HTERT RPE-1 (cell line): Measurements from ENCODE around the gene TPPP.
"Not testable (repeated sequence)": the region's sequence is repeated elsewhere in the genome, so short reads cannot be mapped to it uniquely, and the experiment has no call there.

Experiments used
- in situ Hi-C: fragments of 300-500 bp; cut with MboI; formaldehyde crosslinking; loops from 4 replicates; pipeline ENCODE4 v1.14.3; 2020; ENCODE audit warnings: low sequenced_read_pairs

The TPPP gene

DNA sequence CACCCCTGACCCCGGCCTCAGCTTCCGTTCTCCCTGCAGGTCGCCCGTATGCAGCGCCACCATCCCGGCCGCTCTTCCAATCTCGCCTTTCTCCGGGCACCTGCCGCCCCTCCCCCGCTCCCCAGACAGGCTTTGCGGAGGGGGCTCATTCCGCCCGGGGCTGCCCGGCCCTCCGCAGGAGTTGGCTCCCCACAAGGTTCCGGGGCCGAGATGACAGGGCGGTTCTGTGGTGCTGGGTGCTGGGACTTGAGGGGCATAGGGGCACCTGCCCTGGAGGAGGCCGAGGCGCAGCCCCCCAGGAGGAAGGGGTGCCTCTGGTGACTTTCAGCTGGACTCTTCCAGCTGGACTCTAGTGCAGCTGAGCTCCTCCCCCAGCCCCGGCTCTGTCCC is 885 bp upstream of the TPPP start:
- in situ Hi-C loops: not testable (repeated sequence)

GRCh38 chr5:692529-693041 is 567 bp downstream of the TPPP start:
- in situ Hi-C loops: not testable (repeated sequence)

GRCh38 chr5:691817-692528 is 1.2 kb downstream of the TPPP start:
- in situ Hi-C loops: no loop called here

- in situ Hi-C loops: not testable (repeated sequence)
These were observed 2.1 kb downstream of the TPPP start for GRCh38 chr5:691049-691448.

GRCh38 chr5:690293-690692 is 2.9 kb downstream of the TPPP start:
- in situ Hi-C loops: not testable (repeated sequence)

GRCh38 chr5:688348-689010 is 4.7 kb downstream of the TPPP start:
- in situ Hi-C loops: not testable (repeated sequence)

GRCh38 chr5:686936-687335 is 6.2 kb downstream of the TPPP start:
- in situ Hi-C loops: not testable (repeated sequence)

DNA sequence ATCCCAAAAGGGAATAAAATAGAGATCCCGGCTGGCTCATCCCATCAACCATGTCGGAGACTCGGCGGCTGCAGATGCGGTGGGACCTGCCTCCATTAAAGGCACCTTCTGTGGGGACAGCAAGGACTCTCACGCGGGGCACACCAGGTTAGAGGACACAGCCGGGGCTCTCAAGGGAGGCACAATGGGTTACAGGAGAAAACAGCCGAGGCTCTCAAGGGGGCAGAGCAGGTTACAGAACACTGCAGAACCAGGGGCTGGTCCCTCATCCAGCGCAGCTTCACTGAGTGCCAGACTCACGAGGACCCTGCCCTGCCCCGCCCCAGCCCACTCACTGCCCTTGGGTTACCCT is 7.0 kb downstream of the TPPP start:
- in situ Hi-C loops: not testable (repeated sequence)

DNA sequence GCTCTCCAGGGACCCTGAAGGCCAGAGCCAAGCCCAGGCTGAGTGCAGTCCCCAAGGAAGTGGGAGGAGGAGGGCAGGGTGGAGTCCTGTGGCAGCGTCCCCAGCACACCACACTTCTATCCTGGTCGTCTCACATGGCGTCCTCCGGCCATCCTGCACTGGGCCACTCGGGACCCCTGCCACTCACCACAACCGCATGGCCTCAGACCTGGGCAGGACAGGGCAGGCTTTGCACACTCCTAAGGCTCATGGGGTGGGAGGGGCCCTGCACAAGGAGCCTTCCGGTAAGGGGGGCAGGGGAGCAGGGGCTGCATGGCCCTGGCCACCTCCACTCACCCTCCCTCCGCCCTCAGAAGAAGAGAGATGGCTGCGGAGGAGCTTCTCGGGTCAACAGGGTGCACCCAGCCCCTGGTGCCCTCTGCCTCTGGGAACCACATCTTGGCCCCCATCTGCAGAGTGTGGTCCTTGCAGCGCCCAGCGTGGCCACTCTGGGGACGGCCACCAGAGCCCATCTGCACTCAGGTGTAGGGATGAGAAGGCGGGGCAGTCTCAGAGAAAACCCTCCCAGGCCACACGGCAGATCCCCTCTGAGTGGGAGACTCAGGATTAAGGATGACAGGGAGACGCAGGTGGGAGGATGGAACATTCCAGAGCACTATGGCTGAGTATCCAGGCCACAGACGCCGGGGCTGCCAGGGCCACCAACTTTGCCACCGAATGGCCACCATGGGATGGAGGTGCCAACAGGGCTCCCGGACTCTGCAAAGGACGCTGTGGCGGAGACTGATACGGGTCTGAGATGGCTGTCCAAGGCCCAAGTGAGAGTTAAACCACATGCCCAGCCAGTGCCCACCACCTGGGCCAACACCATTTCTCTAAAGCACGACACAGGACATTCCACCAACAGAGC is 7.6 kb downstream of the TPPP start:
- in situ Hi-C loops: no loop called here

DNA sequence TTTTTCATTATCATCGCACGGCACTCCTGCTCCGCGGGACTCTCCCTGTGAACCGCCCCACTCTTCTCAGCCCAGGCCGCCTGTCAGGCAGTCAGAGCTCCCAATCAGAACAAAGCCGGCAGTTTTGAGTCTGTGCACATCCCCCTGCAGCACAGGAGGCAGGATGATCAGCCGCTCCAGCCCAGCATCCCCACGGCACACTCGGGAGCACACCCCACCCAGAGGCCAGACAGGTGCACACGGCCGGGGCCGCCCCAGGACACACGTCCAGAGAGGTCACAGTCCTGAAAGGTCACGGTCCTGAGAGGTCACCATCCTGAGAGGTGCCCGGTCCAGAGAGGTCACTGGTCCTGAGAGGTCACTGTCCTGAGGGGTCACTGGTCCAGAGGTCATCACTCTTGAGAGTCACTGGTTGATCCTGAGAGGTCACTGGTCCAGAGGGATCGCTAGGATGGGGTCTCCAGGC is 8.4 kb downstream of the TPPP start:
- in situ Hi-C loops: no loop called here

DNA sequence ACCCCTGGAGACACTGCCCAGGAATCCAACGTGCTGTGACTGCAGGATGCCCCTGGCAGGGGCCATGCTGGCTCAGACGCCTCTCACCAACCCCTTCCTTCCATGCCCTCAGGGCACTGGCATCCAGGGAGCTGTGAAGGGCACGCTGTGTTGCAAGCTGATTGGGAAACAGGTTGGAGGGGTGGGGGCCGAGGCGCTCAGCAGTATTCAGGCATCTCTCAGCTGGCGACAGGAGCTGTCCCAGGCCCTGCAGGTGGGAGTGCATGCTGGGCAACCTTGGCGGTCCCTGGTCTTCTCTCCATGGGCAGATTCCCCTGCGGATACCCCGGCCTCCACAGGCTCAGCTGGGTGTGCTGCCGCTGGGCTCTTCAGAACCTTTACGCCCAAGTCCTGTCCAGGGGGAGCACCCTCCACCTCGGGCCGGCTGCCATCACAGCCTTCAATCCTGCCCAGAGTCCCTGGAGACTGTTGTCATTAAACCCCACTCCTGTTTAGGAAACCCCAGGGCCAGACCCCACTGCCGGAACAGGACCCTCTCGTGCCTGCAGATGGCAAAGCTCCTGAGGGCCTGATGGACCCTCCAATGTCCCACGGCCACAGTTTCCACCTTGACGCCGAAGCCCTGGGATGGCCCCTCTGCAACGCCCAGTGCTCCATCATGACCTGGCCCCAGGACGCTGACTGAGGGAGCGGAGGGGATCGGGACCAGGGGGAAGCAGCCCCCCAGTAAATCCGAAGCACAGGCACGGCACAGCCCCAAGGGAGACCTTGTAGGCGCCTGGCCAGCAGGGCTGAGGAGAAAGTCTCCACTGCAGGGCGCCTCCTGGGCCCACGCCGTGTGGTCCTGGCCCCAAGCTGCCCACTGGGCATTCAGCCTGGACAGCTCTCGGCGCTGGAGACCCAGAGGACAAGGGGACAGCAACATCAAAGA is 9.3 kb downstream of the TPPP start:
- in situ Hi-C loops: no loop called here

- in situ Hi-C loops: not testable (repeated sequence)
These were observed 10.3 kb downstream of the TPPP start for GRCh38 chr5:682651-683358.

DNA sequence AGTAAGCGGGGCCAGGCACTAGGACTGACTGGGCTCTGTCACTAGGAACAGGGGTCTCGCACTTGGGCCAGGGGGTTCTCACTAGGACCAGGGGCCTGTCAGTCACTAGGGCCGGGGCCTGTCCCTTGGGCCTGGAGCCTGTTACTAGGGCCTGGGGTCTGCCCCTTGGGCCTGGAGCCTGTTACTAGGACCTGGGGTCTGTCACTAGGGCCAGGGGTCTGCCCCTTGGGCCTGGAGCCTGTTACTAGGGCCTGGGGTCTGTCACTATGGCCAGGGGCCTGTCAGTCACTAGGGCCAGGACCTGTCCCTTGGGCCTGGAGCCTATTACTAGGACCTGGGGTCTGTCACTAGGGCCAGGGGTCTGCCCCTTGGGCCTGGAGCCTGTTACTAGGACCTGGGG is 10.9 kb downstream of the TPPP start:
- in situ Hi-C loops: not testable (repeated sequence)

- in situ Hi-C loops: not testable (repeated sequence)
These were observed 11.6 kb downstream of the TPPP start for GRCh38 chr5:681317-682191.

DNA sequence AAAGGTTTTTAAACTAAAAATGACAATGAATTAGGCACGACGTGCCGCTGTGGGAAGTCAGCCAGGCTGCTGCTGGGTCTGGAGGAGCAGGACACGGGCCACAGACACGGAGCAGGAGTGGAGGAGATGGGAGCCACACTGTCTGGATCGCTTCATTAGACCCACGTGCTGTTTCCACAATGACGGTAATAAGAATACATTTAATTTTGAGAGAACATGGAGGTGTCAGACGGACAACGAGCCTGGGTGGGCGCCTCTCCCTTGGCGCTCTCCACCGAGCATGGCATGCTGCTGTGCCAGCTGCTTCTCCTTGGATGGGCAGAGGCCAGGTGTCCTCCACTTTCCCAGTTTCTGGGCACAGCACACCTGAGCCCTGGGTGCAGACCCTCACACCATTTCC is 12.3 kb downstream of the TPPP start:
- in situ Hi-C loops: not testable (repeated sequence)

- in situ Hi-C loops: not testable (repeated sequence)
These were observed 12.9 kb downstream of the TPPP start for GRCh38 chr5:680118-680795.

- in situ Hi-C loops: not testable (repeated sequence)
These were observed 13.8 kb downstream of the TPPP start for GRCh38 chr5:679166-679895.
